GM10248 (cell line): ENCODE measurements around the gene REEP3.

Source experiments
- CTCF ChIA-PET: fragments of 300-600 bp; sonication (Branson Sonifier 250); formaldehyde crosslinking; extraction: SDS; loops from one replicate; lab custom pipeline; 2021; ENCODE audit warnings: antibody characterized with exemption; lab: Yijun Ruan, JAX
- POLR2A ChIA-PET: fragments of 350-650 bp; sonication (Branson Sonifier 250); formaldehyde crosslinking; extraction: SDS; loops from one replicate; lab custom pipeline; 2020; ENCODE audit warnings: antibody characterized with exemption; lab: Yijun Ruan, JAX
- DNase-seq: peaks from one replicate; pipeline ENCODE4 v3.0.0; 2012; ENCODE audit errors: extremely low spot score
- CTCF ChIP-seq: IDR thresholded peaks from 2 replicates; pipeline ENCODE4 v1.5.1; 2012; ENCODE audit warnings: mild to moderate bottlenecking, low read depth; ENCODE audit errors: extremely low read depth, missing control alignments, control extremely low read depth

The REEP3 gene

GRCh38 chr10:63539994-63540393 lies 18.8 kb downstream of the REEP3 start:
- no peak for TF ChIP-seq CTCF
- ChIA-PET CTCF (interaction anchor here (0.9 to 4.5 kb wide), 4 partner anchors 9 to 180 kb away, joined by 3 to 24 read pairs (median 15); no protein-coding TSS in a partner anchor), POLR2A (no interaction called here)
- no peak for DNase-seq

GRCh38 chr10:63542835-63543575 lies 21.8 kb downstream of the REEP3 start:
- POLR2A ChIA-PET = no interaction called here
- TF ChIP-seq CTCF = no peak
- CTCF ChIA-PET = interaction anchor here (4.2 kb wide), 1 partner anchor 14 kb away, joined by 20 read pairs; no protein-coding TSS in a partner anchor

GRCh38 chr10:63543576-63543962 lies 22.4 kb downstream of the REEP3 start:
- ChIA-PET CTCF (no interaction called here), POLR2A (no interaction called here)
- no peak for DNase-seq
- no peak for TF ChIP-seq CTCF

More at GRCh38 chr10:63542835-63543575, 21.8 kb downstream of the REEP3 start:
- no peak for DNase-seq

- no peak for TF ChIP-seq CTCF
- POLR2A ChIA-PET = no interaction called here
- CTCF ChIA-PET = interaction anchor here (1.0 to 1.1 kb wide), 2 partner anchors 15 to 176 kb away, joined by 3 read pairs; no protein-coding TSS in a partner anchor
- DNase-seq = no peak
Observed at GRCh38 chr10:63544418-63544817, 23.2 kb downstream of the REEP3 start.

- no peak for DNase-seq
- CTCF ChIA-PET = interaction anchor here (1.3 to 3.4 kb wide), 7 partner anchors 10 to 330 kb away, joined by 3 to 24 read pairs (median 4); no protein-coding TSS in a partner anchor
Observed at GRCh38 chr10:63547628-63548360, 26.6 kb downstream of the REEP3 start.

More at GRCh38 chr10:63547628-63548360, 26.6 kb downstream of the REEP3 start:
- TF ChIP-seq CTCF = no peak
- POLR2A ChIA-PET = no interaction called here
